Measurements from ENCODE around the gene APBB1IP.

The APBB1IP gene

DNA sequence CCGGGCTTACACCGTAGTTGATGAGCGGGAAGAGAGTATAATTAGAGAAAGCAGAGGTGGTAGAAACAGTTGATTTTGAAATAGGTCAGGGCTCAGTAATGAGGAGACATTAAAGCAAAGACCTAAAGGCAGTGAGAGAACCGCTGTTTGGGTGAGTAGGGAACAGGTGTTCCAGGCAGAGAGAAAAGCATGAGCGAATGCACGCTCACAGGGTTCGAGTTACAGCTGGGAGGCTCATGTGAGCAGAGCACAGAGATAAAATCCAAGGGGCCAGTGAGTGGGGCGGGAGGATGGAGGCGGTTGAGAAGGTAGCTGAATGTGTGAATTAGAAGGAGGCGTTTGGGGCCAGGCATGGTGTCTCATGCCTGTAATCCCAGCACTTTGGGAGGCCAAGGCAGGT, 39.9 kb downstream of the APBB1IP start:
- H3K9ac ChIP-seq (ENCODE audit: low read length) = peak overlapping the region; percentile 55
- H3K27ac ChIP-seq (ENCODE audit: low read depth, low read length) = peak overlapping the region; percentile 99
- H3K9me2 ChIP-seq (replicated peaks; ENCODE audit: insufficient read depth, low read length) = no peaks in the 10 kb centered on the region
- H3K79me2 ChIP-seq (ENCODE audit: insufficient read depth, low read length) = peaks cover 89% of the 10 kb centered on the region
- peaks cover 74% of the 10 kb centered on the region for H3F3A ChIP-seq (ENCODE audit: insufficient read depth)
- peak overlapping the region; percentile 6 for H3K4me3 ChIP-seq (ENCODE audit: insufficient read depth, low read length, poor library complexity, severe bottlenecking)
- no peaks in the 10 kb centered on the region for H4K20me1 ChIP-seq (ENCODE audit: low read depth, low read length)
- H3K27me3 ChIP-seq (ENCODE audit: low read length) = no peaks in the 10 kb centered on the region
- no peak overlapping the region for H2AFZ ChIP-seq (ENCODE audit: low read depth, low read length, severe bottlenecking)
- TF ChIP-seq, protein P1, sequence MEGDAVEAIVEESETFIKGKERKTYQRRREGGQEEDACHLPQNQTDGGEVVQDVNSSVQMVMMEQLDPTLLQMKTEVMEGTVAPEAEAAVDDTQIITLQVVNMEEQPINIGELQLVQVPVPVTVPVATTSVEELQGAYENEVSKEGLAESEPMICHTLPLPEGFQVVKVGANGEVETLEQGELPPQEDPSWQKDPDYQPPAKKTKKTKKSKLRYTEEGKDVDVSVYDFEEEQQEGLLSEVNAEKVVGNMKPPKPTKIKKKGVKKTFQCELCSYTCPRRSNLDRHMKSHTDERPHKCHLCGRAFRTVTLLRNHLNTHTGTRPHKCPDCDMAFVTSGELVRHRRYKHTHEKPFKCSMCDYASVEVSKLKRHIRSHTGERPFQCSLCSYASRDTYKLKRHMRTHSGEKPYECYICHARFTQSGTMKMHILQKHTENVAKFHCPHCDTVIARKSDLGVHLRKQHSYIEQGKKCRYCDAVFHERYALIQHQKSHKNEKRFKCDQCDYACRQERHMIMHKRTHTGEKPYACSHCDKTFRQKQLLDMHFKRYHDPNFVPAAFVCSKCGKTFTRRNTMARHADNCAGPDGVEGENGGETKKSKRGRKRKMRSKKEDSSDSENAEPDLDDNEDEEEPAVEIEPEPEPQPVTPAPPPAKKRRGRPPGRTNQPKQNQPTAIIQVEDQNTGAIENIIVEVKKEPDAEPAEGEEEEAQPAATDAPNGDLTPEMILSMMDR (IDR thresholded peaks at IDR 0.05; ENCODE audit: insufficient read depth, low read length, poor library complexity, severe bottlenecking) = no peak
- no peak for TF ChIP-seq EZH2phosphoT487 (conservative IDR thresholded peaks at IDR 0.05; ENCODE audit: low read length)
- H3K36me3 ChIP-seq (ENCODE audit: low read length) = no peaks in the 10 kb centered on the region
- H3K9me3 ChIP-seq (ENCODE audit: insufficient read depth, low read length) = no peaks in the 10 kb centered on the region
- peak overlapping the region; percentile 65 for H3K4me2 ChIP-seq (ENCODE audit: low read depth, low read length, poor library complexity, severe bottlenecking)

DNA sequence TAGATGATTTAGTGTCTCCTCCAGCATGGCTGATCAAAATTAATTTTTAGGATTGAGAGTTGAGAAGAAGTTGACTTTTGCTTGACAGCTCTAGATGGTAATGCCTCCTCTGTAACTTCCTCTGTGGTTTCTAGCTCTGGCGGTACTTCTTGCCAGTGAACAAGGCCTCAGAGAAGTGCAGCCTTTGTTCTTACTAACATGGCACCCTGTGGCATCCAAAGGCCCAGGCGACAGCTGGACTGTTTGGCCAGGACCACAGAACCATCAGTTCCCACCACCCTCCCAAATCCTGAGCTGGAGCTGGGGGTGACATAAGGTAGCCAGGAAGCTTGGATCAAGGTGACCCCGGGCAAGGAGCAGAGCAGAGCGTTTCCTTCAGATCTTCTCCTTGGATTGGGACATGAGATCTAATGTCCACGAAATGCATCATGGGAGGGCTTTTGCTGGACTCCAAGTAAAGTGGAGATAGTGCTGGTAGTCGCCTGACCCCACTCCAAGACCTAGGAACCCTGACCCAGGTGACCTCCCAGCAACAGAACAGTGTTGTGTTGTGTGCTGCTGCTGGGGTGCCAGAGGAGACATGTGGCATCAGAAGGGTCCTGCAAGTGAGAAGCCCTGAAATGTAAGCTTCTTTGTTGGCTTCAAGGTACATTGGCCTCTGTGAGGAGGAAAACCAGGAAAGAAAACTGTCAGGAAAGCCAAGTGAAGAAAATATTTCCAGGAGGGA, 41.8 kb downstream of the APBB1IP start:
- peak overlapping the region; percentile 44 for H3K9ac ChIP-seq (ENCODE audit: low read length)
- H3K9me3 ChIP-seq (ENCODE audit: insufficient read depth, low read length) = no peaks in the 10 kb centered on the region
- peak overlapping the region; percentile 99 for H3K27ac ChIP-seq (ENCODE audit: low read depth, low read length)
- H3F3A ChIP-seq (ENCODE audit: insufficient read depth) = peaks cover 61% of the 10 kb centered on the region
- no peaks in the 10 kb centered on the region for H3K27me3 ChIP-seq (ENCODE audit: low read length)
- no peak overlapping the region for H2AFZ ChIP-seq (ENCODE audit: low read depth, low read length, severe bottlenecking)
- H4K20me1 ChIP-seq (ENCODE audit: low read depth, low read length) = no peaks in the 10 kb centered on the region
- H3K4me2 ChIP-seq (ENCODE audit: low read depth, low read length, poor library complexity, severe bottlenecking) = peak overlapping the region; percentile 98
- no peaks in the 10 kb centered on the region for H3K36me3 ChIP-seq (ENCODE audit: low read length)
- peaks cover 89% of the 10 kb centered on the region for H3K79me2 ChIP-seq (ENCODE audit: insufficient read depth, low read length)
- peak overlapping the region; percentile 19 for H3K4me3 ChIP-seq (ENCODE audit: insufficient read depth, low read length, poor library complexity, severe bottlenecking)
- H3K9me2 ChIP-seq (replicated peaks; ENCODE audit: insufficient read depth, low read length) = no peaks in the 10 kb centered on the region
- no peak for TF ChIP-seq EZH2phosphoT487 (conservative IDR thresholded peaks at IDR 0.05; ENCODE audit: low read length)
- TF ChIP-seq, protein P1 (IDR thresholded peaks at IDR 0.05; ENCODE audit: insufficient read depth, low read length, poor library complexity, severe bottlenecking) = no peak

DNA sequence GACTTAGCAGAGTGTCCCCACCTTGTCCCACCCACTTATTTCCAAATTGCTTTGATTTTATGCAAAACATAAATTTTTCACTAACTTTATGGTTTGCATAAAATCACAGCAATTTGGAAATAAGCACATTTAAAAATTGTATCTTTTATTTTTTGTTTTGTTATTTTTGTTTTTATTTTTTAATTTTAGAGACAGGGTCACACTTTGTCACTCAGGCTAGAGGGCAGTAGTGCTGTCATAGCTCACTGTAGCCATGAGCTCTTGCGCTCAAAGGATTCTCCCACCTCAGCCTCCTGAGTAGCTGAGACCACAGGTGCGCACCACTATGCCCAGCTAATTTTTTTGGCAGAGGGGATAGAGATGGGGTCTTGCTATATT, 43.2 kb downstream of the APBB1IP start:
- Histone ChIP-seq H3K9me3 (ENCODE audit: insufficient read depth, low read length) (no peaks in the 10 kb centered on the region), H3F3A (ENCODE audit: insufficient read depth) (peaks cover 52% of the 10 kb centered on the region), H2AFZ (ENCODE audit: low read depth, low read length, severe bottlenecking) (no peak overlapping the region), H3K27ac (ENCODE audit: low read depth, low read length) (peak overlapping the region; percentile 99), H3K4me3 (ENCODE audit: insufficient read depth, low read length, poor library complexity, severe bottlenecking) (peak overlapping the region; percentile 4), H3K9ac (ENCODE audit: low read length) (peak overlapping the region; percentile 49; the same call in 1 of the 2 replicates), H3K79me2 (ENCODE audit: insufficient read depth, low read length) (peaks cover 91% of the 10 kb centered on the region), H4K20me1 (ENCODE audit: low read depth, low read length) (no peaks in the 10 kb centered on the region), H3K9me2 (replicated peaks; ENCODE audit: insufficient read depth, low read length) (no peaks in the 10 kb centered on the region), H3K36me3 (ENCODE audit: low read length) (no peaks in the 10 kb centered on the region), H3K4me2 (ENCODE audit: low read depth, low read length, poor library complexity, severe bottlenecking) (peak overlapping the region; percentile 98), H3K27me3 (ENCODE audit: low read length) (no peaks in the 10 kb centered on the region)
- TF ChIP-seq, protein P1 (IDR thresholded peaks at IDR 0.05; ENCODE audit: insufficient read depth, low read length, poor library complexity, severe bottlenecking) = peak; percentile 32
- TF ChIP-seq EZH2phosphoT487 (conservative IDR thresholded peaks at IDR 0.05; ENCODE audit: low read length) = no peak
